Tibial artery (tissue), 4 donors: Measurements from ENCODE around the gene FIGNL2.

Experiments
- DNase-seq, 2 donors: peaks; one replicate each; pipeline ENCODE4 v3.0.0-alpha.2; 2019
- H3K27ac ChIP-seq, 2 donors: fragments of 200-600 bp; sonication (generic) in 1 of 2; 1 replicate in 1 of 2; 2 replicates in 1 of 2; pipeline ENCODE4 v1.5.1; 2018 to 2019; ENCODE audit warnings: mild to moderate bottlenecking in 1 of 2
- H3K27me3 ChIP-seq, 2 donors: fragments of 200-600 bp; sonication (generic) in 1 of 2; one replicate each; pipeline versions ENCODE4 v1.5.1 to v1.6.0; 2016 to 2019
- H3K36me3 ChIP-seq, 3 donors: fragments of 200-600 bp; sonication (generic) in 2 of 3; one replicate each; pipeline ENCODE4 v1.5.1; 2016 to 2019; ENCODE audit warnings: mild to moderate bottlenecking in 2 of 3
- H3K4me1 ChIP-seq, 4 donors: fragments of 200-600 bp; sonication (generic) in 2 of 4; 1 replicate in 3 of 4; 2 replicates in 1 of 4; pipeline ENCODE4 v1.5.1; 2016 to 2019
- H3K4me3 ChIP-seq, 2 donors: fragments of 200-600 bp; sonication (generic) in 1 of 2; 1 replicate in 1 of 2; 2 replicates in 1 of 2; pipeline ENCODE4 v1.5.1; 2018 to 2019; ENCODE audit warnings: mild to moderate bottlenecking in 2 of 2
- H3K9me3 ChIP-seq, 3 donors: fragments of 200-600 bp; sonication (generic) in 1 of 3; one replicate each; pipeline ENCODE4 v1.5.1; 2016 to 2019
- intact Hi-C: fragments of 100-400 bp; cut with DNase I; formaldehyde crosslinking; loops from one replicate; pipeline ENCODE4 v1.15.0; 2023; ENCODE audit warnings: low total_unique reads
- TF ChIP-seq, protein P1 (sequence below), 2 experiments: fragments of 200-600 bp in 1 of 2; fragments of 450-650 bp in 1 of 2; IDR thresholded peaks; one replicate each; pipeline ENCODE4 v1.5.1; 2017 to 2019; ENCODE audit warnings: antibody characterized with exemption in 2 of 2, mild to moderate bottlenecking in 1 of 2, moderate library complexity in 1 of 2

The FIGNL2 gene

DNA sequence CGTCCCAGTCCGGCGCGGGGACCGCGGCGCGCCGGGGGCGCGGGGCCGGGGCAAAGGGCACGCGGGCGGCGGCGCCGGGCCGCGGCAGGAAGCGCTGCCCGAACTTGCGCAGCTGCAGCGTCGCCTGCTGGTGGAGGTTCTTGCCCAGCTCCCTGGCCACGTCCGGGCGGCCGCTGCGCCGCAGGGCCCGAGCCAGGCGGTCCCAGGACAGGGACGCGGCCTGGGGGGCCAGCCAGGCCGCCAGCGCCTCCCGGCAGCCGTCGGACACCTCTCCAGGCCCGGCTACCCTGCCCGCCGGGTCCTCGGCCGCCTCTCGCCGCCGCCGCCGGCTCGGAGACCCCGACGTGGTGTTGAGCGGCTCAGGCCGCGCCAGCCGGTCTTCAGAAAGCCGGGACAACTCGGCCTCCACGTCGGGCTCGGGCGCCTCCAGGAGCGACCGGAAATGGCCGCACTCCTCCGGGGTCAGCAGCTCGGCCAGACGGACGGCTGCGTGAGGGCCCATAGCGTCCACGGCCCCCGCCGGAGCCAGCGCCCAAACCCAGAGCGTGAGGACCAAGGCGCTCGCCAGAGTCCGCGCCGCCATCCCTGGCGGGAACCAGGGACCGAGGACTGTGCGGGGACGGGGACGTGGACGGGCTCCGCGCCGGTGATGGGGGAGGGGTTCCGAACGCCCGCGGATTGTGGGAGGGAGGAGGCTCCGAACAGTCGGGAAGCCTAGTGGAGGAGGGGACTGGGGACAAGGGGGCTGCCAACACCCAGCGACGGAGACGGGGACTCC lies 34.0 kb downstream of the FIGNL2 start:
- Histone ChIP-seq H3K4me1 (peaks cover 0 to 13% (median 5%) of the 10 kb centered on the region in 4 donors), H3K4me3 (peak overlapping the region; percentile 49 to 61), H3K27me3 (peaks cover 0 to 44% of the 10 kb centered on the region in 2 donors), H3K36me3 (no peaks in the 10 kb centered on the region), H3K9me3 (no peaks in the 10 kb centered on the region), H3K27ac (peak overlapping the region; percentile 39 to 53)
- intact Hi-C loops, result no loop called here
- TF ChIP-seq, protein P1, sequence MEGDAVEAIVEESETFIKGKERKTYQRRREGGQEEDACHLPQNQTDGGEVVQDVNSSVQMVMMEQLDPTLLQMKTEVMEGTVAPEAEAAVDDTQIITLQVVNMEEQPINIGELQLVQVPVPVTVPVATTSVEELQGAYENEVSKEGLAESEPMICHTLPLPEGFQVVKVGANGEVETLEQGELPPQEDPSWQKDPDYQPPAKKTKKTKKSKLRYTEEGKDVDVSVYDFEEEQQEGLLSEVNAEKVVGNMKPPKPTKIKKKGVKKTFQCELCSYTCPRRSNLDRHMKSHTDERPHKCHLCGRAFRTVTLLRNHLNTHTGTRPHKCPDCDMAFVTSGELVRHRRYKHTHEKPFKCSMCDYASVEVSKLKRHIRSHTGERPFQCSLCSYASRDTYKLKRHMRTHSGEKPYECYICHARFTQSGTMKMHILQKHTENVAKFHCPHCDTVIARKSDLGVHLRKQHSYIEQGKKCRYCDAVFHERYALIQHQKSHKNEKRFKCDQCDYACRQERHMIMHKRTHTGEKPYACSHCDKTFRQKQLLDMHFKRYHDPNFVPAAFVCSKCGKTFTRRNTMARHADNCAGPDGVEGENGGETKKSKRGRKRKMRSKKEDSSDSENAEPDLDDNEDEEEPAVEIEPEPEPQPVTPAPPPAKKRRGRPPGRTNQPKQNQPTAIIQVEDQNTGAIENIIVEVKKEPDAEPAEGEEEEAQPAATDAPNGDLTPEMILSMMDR (IDR thresholded peaks at IDR 0.05), result peak; percentile 34 to 53
- peak; percentile 68 to 76 for DNase-seq

DNA sequence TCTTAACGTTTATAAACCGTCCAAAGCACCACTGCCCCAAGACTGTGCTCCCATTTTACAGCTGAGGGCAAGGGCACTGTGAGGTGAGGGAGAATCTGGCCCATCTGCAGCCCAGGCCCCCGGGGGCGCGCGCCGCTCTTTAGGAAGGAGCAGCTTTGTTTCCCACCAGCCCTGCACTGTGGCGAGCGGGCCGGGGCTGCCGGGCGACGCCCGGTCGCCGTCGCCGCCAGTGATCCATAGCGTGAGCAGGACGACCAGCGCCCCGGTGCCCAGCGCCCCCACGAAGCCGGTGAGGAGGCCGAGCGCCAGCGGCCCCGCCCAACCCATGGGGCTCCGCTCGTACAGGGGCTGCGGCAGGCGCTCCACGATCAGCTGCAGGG lies 34.6 kb downstream of the FIGNL2 start:
- Histone ChIP-seq H3K27me3 (peaks cover 0 to 40% of the 10 kb centered on the region in 2 donors), H3K27ac (no peak overlapping the region), H3K4me1 (peaks cover 0 to 13% (median 5%) of the 10 kb centered on the region in 4 donors), H3K9me3 (no peaks in the 10 kb centered on the region), H3K36me3 (no peaks in the 10 kb centered on the region), H3K4me3 (peak overlapping the region; percentile 49 to 61)
- no peak for DNase-seq
- intact Hi-C loops, result no loop called here
- TF ChIP-seq, protein P1 (IDR thresholded peaks at IDR 0.05), result no peak

DNA sequence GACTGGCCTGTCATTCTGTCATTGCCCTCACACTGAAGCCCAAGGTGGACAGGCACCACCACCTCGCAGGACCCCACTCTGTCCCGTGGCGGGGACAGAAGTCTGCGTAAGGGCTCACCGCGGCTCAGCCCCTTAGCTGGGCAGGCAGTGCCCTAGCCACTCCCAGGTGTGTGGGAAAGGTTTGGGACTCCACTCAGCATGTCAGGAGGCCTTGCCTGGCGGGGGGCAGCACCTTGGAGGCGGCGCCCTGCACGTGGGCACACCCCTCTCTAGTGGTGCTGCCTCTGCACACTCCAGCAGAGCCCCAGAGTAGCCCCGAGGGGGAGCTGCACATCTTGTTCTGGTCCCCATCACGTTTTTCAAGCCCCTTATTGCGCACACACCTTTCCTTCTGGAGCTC lies 35.6 kb downstream of the FIGNL2 start:
- DNase-seq, result no peak
- intact Hi-C loops, result no loop called here
- Histone ChIP-seq H3K27me3 (peaks cover 0 to 33% of the 10 kb centered on the region in 2 donors), H3K36me3 (no peaks in the 10 kb centered on the region), H3K4me1 (peaks cover 0 to 13% (median 5%) of the 10 kb centered on the region in 4 donors), H3K27ac (no peak overlapping the region), H3K9me3 (no peaks in the 10 kb centered on the region), H3K4me3 (no peak overlapping the region)
- TF ChIP-seq, protein P1 (IDR thresholded peaks at IDR 0.05), result no peak

DNA sequence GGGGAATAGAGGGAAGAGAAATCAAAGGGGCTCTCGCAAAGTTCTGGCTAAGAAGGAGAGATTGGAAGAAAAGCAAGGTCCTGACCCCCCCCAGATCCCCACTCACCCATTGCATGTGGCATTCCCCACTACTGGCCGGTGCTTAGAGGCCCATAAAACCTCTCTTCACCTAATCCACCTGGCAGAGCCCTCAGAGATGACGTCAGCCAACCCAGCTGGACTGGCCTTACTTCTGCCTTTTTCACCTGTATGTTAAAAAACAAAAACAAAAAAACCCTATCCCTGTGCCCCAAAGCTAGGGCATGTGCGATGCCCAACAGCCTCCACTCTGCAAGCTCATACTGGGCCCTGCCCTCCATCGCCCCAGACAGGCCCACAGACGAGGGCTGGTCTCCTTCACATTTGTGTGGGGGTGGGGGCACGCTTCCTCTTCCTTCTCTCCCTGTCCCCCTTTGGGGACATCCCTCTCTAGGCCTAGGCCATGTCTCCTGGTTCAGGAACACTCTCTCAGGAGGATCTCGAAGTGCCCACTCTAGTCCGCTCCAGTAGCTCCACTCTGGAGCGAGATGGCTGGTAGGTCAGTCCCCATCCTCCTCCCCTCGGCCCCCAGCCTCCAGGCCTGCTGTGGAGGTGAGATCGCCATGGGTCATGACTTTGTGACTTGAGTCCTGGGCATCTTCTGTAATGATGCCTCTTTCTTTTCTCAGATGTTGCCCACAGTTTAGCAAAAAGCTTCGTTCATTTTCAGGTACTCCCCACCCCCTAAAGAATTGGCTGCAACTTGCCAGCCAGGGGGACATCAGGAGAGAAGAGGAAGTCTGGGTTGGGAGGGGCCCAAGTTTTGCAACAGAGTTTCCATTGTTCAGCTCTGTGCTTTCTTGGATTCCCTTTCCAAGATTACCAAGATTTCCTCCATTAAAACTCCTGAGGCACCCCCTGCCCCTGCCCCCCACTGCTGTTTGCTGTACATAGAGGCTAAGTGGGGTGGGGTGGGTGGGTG lies 37.0 kb downstream of the FIGNL2 start:
- Histone ChIP-seq H3K4me1 (peaks cover 0 to 13% (median 5%) of the 10 kb centered on the region in 4 donors), H3K36me3 (no peaks in the 10 kb centered on the region), H3K27me3 (peaks cover 0 to 20% of the 10 kb centered on the region in 2 donors), H3K4me3 (no peak overlapping the region), H3K27ac (no peak overlapping the region), H3K9me3 (no peaks in the 10 kb centered on the region)
- intact Hi-C loops, result no loop called here
- no peak for DNase-seq
- TF ChIP-seq, protein P1 (IDR thresholded peaks at IDR 0.05), result no peak

DNA sequence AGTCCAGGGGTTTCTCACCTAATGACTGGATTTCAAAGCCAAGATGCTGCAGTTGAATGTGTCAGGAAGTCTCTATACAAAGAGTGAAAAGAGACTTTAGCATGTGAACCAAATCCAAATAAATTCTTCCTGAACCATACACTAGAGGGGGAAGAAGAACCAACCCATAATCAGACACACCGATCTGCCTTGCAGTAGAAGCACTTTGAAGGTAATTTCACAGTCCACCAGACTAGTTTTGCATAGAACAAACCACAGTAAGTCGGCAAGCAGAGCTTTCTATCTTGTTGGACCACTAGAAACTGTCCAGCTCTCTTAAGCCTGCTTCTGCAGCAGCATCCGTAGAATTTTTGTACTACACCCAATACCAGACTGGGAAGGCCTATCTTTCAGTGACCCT lies 39.3 kb downstream of the FIGNL2 start:
- Histone ChIP-seq H3K4me3 (no peak overlapping the region), H3K36me3 (no peaks in the 10 kb centered on the region), H3K27ac (no peak overlapping the region), H3K4me1 (peaks cover 0 to 5% (median 0%) of the 10 kb centered on the region in 4 donors), H3K9me3 (no peaks in the 10 kb centered on the region), H3K27me3 (peaks cover 0 to 3% of the 10 kb centered on the region in 2 donors)
- intact Hi-C loops, result no loop called here
- TF ChIP-seq, protein P1 (IDR thresholded peaks at IDR 0.05), result no peak
- DNase-seq, result no peak
